K562 (cell line): Measurements from ENCODE around the gene FAM174C. TPM values are rescaled to one million over a fixed set of nuclear protein-coding genes. Genes with fewer than 3 reads are reported as not detected.

Source experiments
- ATAC-seq: fragments of 200-7000 bp; cut with Tn5 transposase; 3 replicates; pipeline ENCODE4 v1.9.1; 2020; ENCODE audit warnings: moderate library complexity
- BruUV-seq: library from RNA; stranded (reverse); fragments of 400-500 nt; replicated peaks from 2 replicates; lab custom pipeline; 2021; lab: Mats Ljungman, UMichigan
- CTCF ChIA-PET: fragments of 300-600 bp; formaldehyde crosslinking; extraction: SDS; loops from one replicate; lab custom pipeline; 2021; ENCODE audit warnings: low intra/inter-chr PET ratio; lab: Yijun Ruan, JAX
- POLR2A ChIA-PET: fragments of 300-600, 350-650 bp; sonication (Branson Sonifier 250); formaldehyde crosslinking; extraction: SDS; loops from one replicate; lab custom pipeline; 2021; ENCODE audit warnings: antibody characterized with exemption, inconsistent platforms; lab: Yijun Ruan, JAX
- DNase-seq, 4 experiments: peaks; one replicate each; pipeline versions ENCODE4 v3.0.0 to v3.0.0-alpha.2; 2011 to 2018; ENCODE audit warnings: low spot score in 3 of 4, mixed read lengths in 3 of 4; ENCODE audit errors: extremely low read depth in 1 of 4
- FAIRE-seq: peaks from 2 replicates; lab custom pipeline; 2011; peaks lifted over from hg19 to GRCh38; lab: Jason Lieb, UNC
- H2AFZ ChIP-seq: 2 replicates; pipeline ENCODE4 v1.6.0; 2011; ENCODE audit warnings: low read depth, low read length, control low read depth, inconsistent platforms
- H3K27ac ChIP-seq: fragments of 200-600 bp; 3 replicates; pipeline ENCODE4 v1.8.0; 2011; ENCODE audit warnings: low read depth, mild to moderate bottlenecking, control low read depth, inconsistent platforms, low read length, moderate library complexity, mixed read lengths; ENCODE audit errors: extremely low read depth
- H3K27me3 ChIP-seq, 2 experiments: fragments of 300-600 bp in 1 of 2; 2 replicates in 1 of 2; 3 replicates in 1 of 2; pipeline versions ENCODE4 v1.6.0 to v1.8.0; 2011; ENCODE audit warnings: inconsistent platforms in 2 of 2, low read length in 2 of 2, mild to moderate bottlenecking in 1 of 2, mixed read lengths in 1 of 2, moderate library complexity in 1 of 2; ENCODE audit not compliant: control insufficient read depth in 2 of 2, insufficient read depth in 2 of 2
- H3K36me3 ChIP-seq: fragments of 300-600 bp; 3 replicates; pipeline ENCODE4 v1.8.0; 2011; ENCODE audit warnings: mild to moderate bottlenecking, low read length, inconsistent platforms; ENCODE audit not compliant: control insufficient read depth, insufficient read depth
- H3K4me1 ChIP-seq, 2 experiments: fragments of 200-600 bp in 1 of 2; replicated peaks in 1 of 2; 2 replicates in 1 of 2; 3 replicates in 1 of 2; pipeline versions ENCODE4 v1.5.1 to v1.8.0; 2011; ENCODE audit warnings: inconsistent platforms in 2 of 2, low read length in 2 of 2, mild to moderate bottlenecking in 1 of 2, mixed read lengths in 1 of 2, moderate library complexity in 1 of 2; ENCODE audit not compliant: control insufficient read depth in 2 of 2, insufficient read depth in 2 of 2
- H3K4me2 ChIP-seq: 2 replicates; pipeline ENCODE4 v1.6.1; 2011; ENCODE audit warnings: low read length, control low read depth, inconsistent platforms, mixed read lengths; ENCODE audit not compliant: insufficient read depth
- H3K4me3 ChIP-seq: fragments of 200-600 bp; sonication (generic), shearing (Covaris generic); 2 replicates; pipeline ENCODE4 v1.5.1; 2016; ENCODE audit warnings: control low read depth, inconsistent platforms
- H3K79me2 ChIP-seq: fragments of 200-600 bp; 3 replicates; pipeline ENCODE4 v1.8.0; 2011; ENCODE audit warnings: low read length, inconsistent platforms; ENCODE audit not compliant: control insufficient read depth, insufficient read depth
- H3K9ac ChIP-seq, 2 experiments: 2 replicates each; pipeline versions ENCODE4 v1.6.0 to v1.6.1; 2011; ENCODE audit warnings: low read depth in 2 of 2, low read length in 2 of 2, control low read depth in 1 of 2, inconsistent platforms in 1 of 2, mild to moderate bottlenecking in 1 of 2, mixed read lengths in 1 of 2; ENCODE audit not compliant: insufficient read depth in 1 of 2
- H3K9me1 ChIP-seq: one replicate; pipeline ENCODE4 v1.6.0; 2011; ENCODE audit warnings: inconsistent platforms, mild to moderate bottlenecking, low read length, moderate library complexity; ENCODE audit not compliant: control insufficient read depth, insufficient read depth
- H3K9me3 ChIP-seq: replicated peaks from 2 replicates; pipeline ENCODE4 v1.5.1; 2011; ENCODE audit warnings: low read depth, low read length, inconsistent platforms; ENCODE audit not compliant: control insufficient read depth, insufficient read depth
- H4K20me1 ChIP-seq: replicated peaks from 2 replicates; pipeline ENCODE4 v1.6.1; 2011; ENCODE audit warnings: low read length, inconsistent platforms, mixed read lengths; ENCODE audit not compliant: control insufficient read depth, insufficient read depth
- CLOCK ChIP-seq: fragments of 250-450 bp; sonication (Bioruptor Pico); IDR thresholded peaks from 2 replicates; pipeline ENCODE4 v1.4.0; 2020; ENCODE audit warnings: mild to moderate bottlenecking, moderate library complexity, borderline replicate concordance
- NR4A1 ChIP-seq, 2 experiments: fragments of 250-450 bp in 1 of 2; fragments of 450-650 bp in 1 of 2; sonication (Bioruptor Pico) in 1 of 2; IDR thresholded peaks; 2 replicates each; pipeline versions ENCODE4 v1.4.0 to v1.6.1; 2016 to 2020; ENCODE audit warnings: mild to moderate bottlenecking in 2 of 2, missing compliant biosample characterization in 1 of 2, missing genetic modification characterization in 1 of 2, moderate library complexity in 1 of 2
- UBTF ChIP-seq, 2 experiments: IDR thresholded peaks; 2 replicates each; pipeline ENCODE4 v1.6.1; 2012; ENCODE audit warnings: improper control_type of control experiment in 2 of 2, low read depth in 2 of 2, low read length in 2 of 2, borderline replicate concordance in 1 of 2
- WGBS: fragments of 100-300 bp; shearing (Covaris generic); methylation state at CpG from one replicate; pipeline ENCODE4 v1.1.6; 2016; ENCODE audit warnings: low coverage, mixed read lengths; ENCODE audit not compliant: insufficient coverage; ENCODE audit errors: missing lambda C conversion rate; 5-methylcytosine and 5-hydroxymethylcytosine counted together
- in situ Hi-C: fragments of 300-500 bp; cut with MboI; formaldehyde crosslinking; loops from 4 replicates; pipeline ENCODE4 v1.15.0; 2018; ENCODE audit warnings: inconsistent platforms, mixed read lengths
- intact Hi-C: fragments of 100-400 bp; cut with micrococcal nuclease; formaldehyde crosslinking; loops from 2 replicates; pipeline ENCODE4 v1.14.2; 2022
- polyA plus RNA-seq, 8 experiments: library from polyadenylated mRNA; depleted of rRNA in 4 of 8; stranded (reverse) in 5 of 8; unstranded in 3 of 8; fragments of >200 nt; fragmentation: Nextera tagmentation in 2 of 8; fragmentation: Illumina TruSeq in 1 of 8; extraction: Ambion mirVana in 2 of 8; extraction: Trizol in 1 of 8; gene quantifications; 2 replicates each; pipeline versions ENCODE4 v1.2.1 to v1.2.3, GENCODE V29; 2011 to 2014; ENCODE audit warnings: inconsistent platforms in 1 of 8, missing spikeins in 1 of 8
- total RNA-seq, 7 experiments: library from RNA; depleted of rRNA in 6 of 7; stranded (reverse); fragments of >200 nt in 6 of 7; fragmentation: Illumina TruSeq in 2 of 7; extraction: Trizol in 2 of 7; gene quantifications; 2 replicates each; pipeline versions ENCODE4 v1.2.1 to v1.2.3, GENCODE V29; 2011 to 2021; ENCODE audit warnings: low replicate concordance in 1 of 7

The FAM174C gene
- total and polyA plus RNA-seq, 9 of the 15 experiments (the other 6 are each of a cell fraction or from before 2014, with no cell fraction given), result 0.66 to 89.6 (median 20.3) TPM

- Histone ChIP-seq H3K4me3 (no peak overlapping the region), H3K9me3 (no peaks in the 10 kb centered on the region), H3K4me2 (no peak overlapping the region), H3K9me1 (no peaks in the 10 kb centered on the region), H3K4me1 (peaks cover 0 to 93% of the 10 kb centered on the region in 2 experiments; a peak in 2 of 5 replicates), H2AFZ (no peak overlapping the region), H3K79me2 (no peaks in the 10 kb centered on the region), H3K36me3 (no peaks in the 10 kb centered on the region), H3K9ac (no peak overlapping the region), H4K20me1 (peaks cover 14% of the 10 kb centered on the region), H3K27ac (no peak overlapping the region), H3K27me3 (peaks cover 38 to 77% of the 10 kb centered on the region in 2 experiments; a peak in 4 of 5 replicates)
- intact Hi-C loops, result no loop called here
- TF ChIP-seq NR4A1 (CRISPR knock-in tag; IDR thresholded peaks at IDR 0.05) (no peak), NR4A1 (tag; IDR thresholded peaks at IDR 0.05) (no peak), UBTF (IDR thresholded peaks at IDR 0.05; ENCODE audit: borderline replicate concordance in 1 of 2, low read depth in 2 of 2, low read length in 2 of 2) (0 out of 4 replicates have a peak, but pooled peaks of 1 of the 2 experiments have one; percentile 6), CLOCK (no peak)
- ChIA-PET POLR2A (no interaction called here), CTCF (interaction anchor here (0.6 kb wide), 1 partner anchor 73 kb away, joined by 4 read pairs; no protein-coding TSS in a partner anchor)
- 28% methylated on average over 7 of the region's 18 CpGs for WGBS
- DNase-seq (no peak), ATAC-seq (no peak), FAIRE-seq (no peak)
- BruUV-seq, result no TSS peak
- in situ Hi-C loops, result no loop called here
These were observed 12.9 kb downstream of the FAM174C start for GRCh38 chr19:1288226-1288612.
